Measurements from ENCODE around the gene FBXW4.

FBXW4 gene

DNA sequence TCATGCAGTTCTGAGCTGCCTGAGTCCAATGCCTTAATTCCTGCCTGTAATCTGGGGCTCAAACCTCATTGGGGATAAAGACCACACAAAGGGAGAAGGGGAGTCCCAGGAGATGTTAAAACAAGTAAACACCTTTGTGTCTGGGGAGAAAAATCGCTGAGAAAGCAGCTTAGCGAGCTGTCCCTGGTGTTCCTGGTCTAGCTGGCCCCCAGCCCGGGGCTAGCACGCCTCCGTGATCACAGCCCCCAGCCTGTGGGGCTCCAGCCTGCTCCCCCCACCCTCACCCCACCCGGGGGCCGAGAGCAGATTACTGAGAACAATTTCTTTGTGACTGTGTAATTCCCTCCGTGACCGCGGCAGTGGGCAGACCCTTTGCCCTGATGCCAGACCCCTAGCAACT, 82.1 kb downstream of the FBXW4 start:
- DNase-seq (ENCODE audit: extremely low read depth, low read depth): no peak
- TF ChIP-seq CTCF (IDR thresholded peaks at IDR 0.05; ENCODE audit: low read depth, low read length): no peak

DNA sequence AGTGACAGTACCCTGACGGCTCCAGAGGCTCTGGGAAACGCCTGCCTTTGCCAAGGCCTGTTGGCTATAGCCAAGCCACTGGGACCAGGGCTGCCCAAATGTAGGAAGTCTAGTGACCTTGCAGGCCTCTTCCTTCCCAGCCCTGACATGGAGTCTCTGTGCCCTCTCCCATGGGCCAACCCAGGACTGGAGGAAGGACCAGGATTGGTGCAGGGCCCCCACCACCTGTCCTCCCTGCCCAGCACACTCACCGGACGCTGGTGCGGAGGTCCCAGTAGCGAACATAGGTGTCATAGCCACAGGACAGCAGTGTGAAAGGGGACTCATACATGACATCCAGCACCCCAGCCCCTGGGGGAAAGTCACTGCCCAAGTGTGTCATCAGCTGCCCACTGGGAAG, 82.9 kb downstream of the FBXW4 start:
- no peak for TF ChIP-seq CTCF (IDR thresholded peaks at IDR 0.05; ENCODE audit: low read depth, low read length)
- no peak for DNase-seq (ENCODE audit: extremely low read depth, low read depth)

- DNase-seq (ENCODE audit: extremely low read depth, low read depth): no peak
- TF ChIP-seq CTCF (IDR thresholded peaks at IDR 0.05; ENCODE audit: low read depth, low read length): no peak
Observed at GRCh38 chr10:101611096-101611905, 83.7 kb downstream of the FBXW4 start.

GRCh38 chr10:101609481-101609880, 85.5 kb downstream of the FBXW4 start:
- DNase-seq (ENCODE audit: extremely low read depth, low read depth): no peak
- TF ChIP-seq CTCF (IDR thresholded peaks at IDR 0.05; ENCODE audit: low read depth, low read length): no peak

GRCh38 chr10:101607124-101607523, 87.8 kb downstream of the FBXW4 start:
- DNase-seq (ENCODE audit: extremely low read depth, low read depth): no peak
- no peak for TF ChIP-seq CTCF (IDR thresholded peaks at IDR 0.05; ENCODE audit: low read depth, low read length)

GRCh38 chr10:101602761-101603398, 92.1 kb downstream of the FBXW4 start:
- peak; percentile 20 for DNase-seq (ENCODE audit: extremely low read depth, low read depth)
- peak; percentile 94 for TF ChIP-seq CTCF (IDR thresholded peaks at IDR 0.05; ENCODE audit: low read depth, low read length)

GRCh38 chr10:101601541-101601940, 93.4 kb downstream of the FBXW4 start:
- TF ChIP-seq CTCF (IDR thresholded peaks at IDR 0.05; ENCODE audit: low read depth, low read length): no peak
- no peak for DNase-seq (ENCODE audit: extremely low read depth, low read depth)

All from AG09319 (cell line).